ENCODE results near the gene TRPM3.

DNA sequence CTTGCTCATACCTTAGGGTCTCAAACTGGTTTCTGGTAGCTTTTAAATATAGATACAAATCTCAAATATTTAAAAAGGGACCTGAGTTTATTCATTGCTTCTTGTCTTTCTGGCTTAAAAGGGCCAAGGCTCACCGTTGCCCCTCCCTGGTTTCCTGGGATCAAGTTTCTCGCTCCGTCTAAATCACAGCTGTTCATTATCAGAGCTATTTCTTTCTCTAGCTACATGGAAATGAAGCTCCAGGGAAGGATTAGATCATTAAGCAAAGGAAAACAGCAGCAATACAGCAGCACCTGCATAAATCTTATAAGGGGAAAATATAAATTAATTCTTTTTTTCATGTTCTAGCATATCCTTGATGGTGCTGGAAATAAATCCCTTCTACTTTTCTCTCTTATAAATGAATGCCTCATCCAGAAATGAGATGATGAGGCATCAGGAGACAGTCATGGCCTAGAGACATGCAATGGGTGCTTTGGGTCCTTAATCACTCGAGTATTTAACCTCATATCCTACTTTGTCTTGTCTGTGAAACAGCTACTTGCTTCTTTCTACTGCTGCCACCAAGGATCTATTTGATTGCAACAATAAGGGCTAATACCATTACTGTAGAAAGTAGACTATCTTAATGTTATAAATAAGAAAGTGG is 320.1 kb downstream of the TRPM3 start:
- TF ChIP-seq, protein P1, sequence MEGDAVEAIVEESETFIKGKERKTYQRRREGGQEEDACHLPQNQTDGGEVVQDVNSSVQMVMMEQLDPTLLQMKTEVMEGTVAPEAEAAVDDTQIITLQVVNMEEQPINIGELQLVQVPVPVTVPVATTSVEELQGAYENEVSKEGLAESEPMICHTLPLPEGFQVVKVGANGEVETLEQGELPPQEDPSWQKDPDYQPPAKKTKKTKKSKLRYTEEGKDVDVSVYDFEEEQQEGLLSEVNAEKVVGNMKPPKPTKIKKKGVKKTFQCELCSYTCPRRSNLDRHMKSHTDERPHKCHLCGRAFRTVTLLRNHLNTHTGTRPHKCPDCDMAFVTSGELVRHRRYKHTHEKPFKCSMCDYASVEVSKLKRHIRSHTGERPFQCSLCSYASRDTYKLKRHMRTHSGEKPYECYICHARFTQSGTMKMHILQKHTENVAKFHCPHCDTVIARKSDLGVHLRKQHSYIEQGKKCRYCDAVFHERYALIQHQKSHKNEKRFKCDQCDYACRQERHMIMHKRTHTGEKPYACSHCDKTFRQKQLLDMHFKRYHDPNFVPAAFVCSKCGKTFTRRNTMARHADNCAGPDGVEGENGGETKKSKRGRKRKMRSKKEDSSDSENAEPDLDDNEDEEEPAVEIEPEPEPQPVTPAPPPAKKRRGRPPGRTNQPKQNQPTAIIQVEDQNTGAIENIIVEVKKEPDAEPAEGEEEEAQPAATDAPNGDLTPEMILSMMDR (IDR thresholded peaks at IDR 0.05), result no peak
- TF ChIP-seq POLR2A (IDR thresholded peaks at IDR 0.05) (no peak), EP300 (IDR thresholded peaks at IDR 0.05) (no peak)
